ENCODE data around the gene WNT7B.
A peak's percentile ranks its signal among the peaks of the same experiment; 100 is the strongest.

WNT7B gene

GRCh38 chr22:45994491-45995404 lies 17.8 kb upstream of the WNT7B start:
- peaks cover 0 to 47% (median 39%) of the 10 kb centered on the region in 4 experiments for H3K4me1 ChIP-seq (ENCODE audit: control extremely low read depth in 1 of 4, control insufficient read depth in 4 of 4, insufficient read depth in 4 of 4, low read length in 3 of 4)
- DNase-seq, result peak in 2 of 3 donors; percentile 48 to 61
- no peak overlapping the region for H3K27ac ChIP-seq (ENCODE audit: insufficient read depth in 1 of 2, low read depth in 1 of 2, low read length in 2 of 2, poor library complexity in 1 of 2, severe bottlenecking in 2 of 2)
- H3K4me3 ChIP-seq (ENCODE audit: control insufficient read depth in 1 of 7, extremely low read depth in 1 of 7, insufficient read depth in 4 of 7, low read depth in 2 of 7, low read length in 6 of 7), result no peak overlapping the region
- WGBS (ENCODE audit: insufficient coverage), result 54% methylated on average over 21 of the region's 27 CpGs
- ChIA-PET CTCF (interaction anchor here (0.7 to 8.5 kb wide), 19 partner anchors 8 to 336 kb away, joined by 3 to 198 read pairs (median 4); no protein-coding TSS in a partner anchor), POLR2A (interaction anchor here (1.5 kb wide), 1 partner anchor 75 kb away, joined by 3 read pairs; no protein-coding TSS in a partner anchor)
- peaks cover 0 to 2% (median 0%) of the 10 kb centered on the region in 5 experiments for H3K27me3 ChIP-seq (replicated peaks in 2 of 5; ENCODE audit: control insufficient read depth in 4 of 5, insufficient read depth in 5 of 5, low read length in 4 of 5)
- no peaks in the 10 kb centered on the region for H3K36me3 ChIP-seq (ENCODE audit: control insufficient read depth in 4 of 4, insufficient read depth in 4 of 4, low read length in 3 of 4)
- no peaks in the 10 kb centered on the region for H3K9me3 ChIP-seq (ENCODE audit: control extremely low read depth in 1 of 5, control insufficient read depth in 4 of 5, insufficient read depth in 2 of 5, low read depth in 1 of 5, low read length in 4 of 5)

GRCh38 chr22:45993841-45994240 lies 16.9 kb upstream of the WNT7B start:
- Histone ChIP-seq H3K27me3 (replicated peaks in 2 of 5; ENCODE audit: control insufficient read depth in 4 of 5, insufficient read depth in 5 of 5, low read length in 4 of 5) (peaks cover 0 to 2% (median 0%) of the 10 kb centered on the region in 5 experiments), H3K36me3 (ENCODE audit: control insufficient read depth in 4 of 4, insufficient read depth in 4 of 4, low read length in 3 of 4) (no peaks in the 10 kb centered on the region), H3K9me3 (ENCODE audit: control extremely low read depth in 1 of 5, control insufficient read depth in 4 of 5, insufficient read depth in 2 of 5, low read depth in 1 of 5, low read length in 4 of 5) (no peaks in the 10 kb centered on the region), H3K4me1 (ENCODE audit: control extremely low read depth in 1 of 4, control insufficient read depth in 4 of 4, insufficient read depth in 4 of 4, low read length in 3 of 4) (peaks cover 0 to 45% (median 39%) of the 10 kb centered on the region in 4 experiments), H3K27ac (ENCODE audit: insufficient read depth in 1 of 2, low read depth in 1 of 2, low read length in 2 of 2, poor library complexity in 1 of 2, severe bottlenecking in 2 of 2) (no peak overlapping the region), H3K4me3 (ENCODE audit: control insufficient read depth in 1 of 7, extremely low read depth in 1 of 7, insufficient read depth in 4 of 7, low read depth in 2 of 7, low read length in 6 of 7) (no peak overlapping the region)
- ChIA-PET CTCF (interaction anchor here (0.8 to 8.5 kb wide), 12 partner anchors 9 to 337 kb away, joined by 3 to 198 read pairs (median 4); no protein-coding TSS in a partner anchor), POLR2A (no interaction called here)
- 17% methylated on average over 2 of the region's 2 CpGs for WGBS (ENCODE audit: insufficient coverage)
- peak in 1 of 3 donors; percentile 43 for DNase-seq

- no peak overlapping the region for H3K27ac ChIP-seq (ENCODE audit: insufficient read depth in 1 of 2, low read depth in 1 of 2, low read length in 2 of 2, poor library complexity in 1 of 2, severe bottlenecking in 2 of 2)
- WGBS (ENCODE audit: insufficient coverage), result 96% methylated on average over 3 of the region's 5 CpGs
Observed at GRCh38 chr22:45993143-45993692, 16.3 kb upstream of the WNT7B start.

GRCh38 chr22:45992737-45993136 lies 15.8 kb upstream of the WNT7B start:
- no peak overlapping the region for H3K27ac ChIP-seq (ENCODE audit: insufficient read depth in 1 of 2, low read depth in 1 of 2, low read length in 2 of 2, poor library complexity in 1 of 2, severe bottlenecking in 2 of 2)
- no peak overlapping the region for H3K4me3 ChIP-seq (ENCODE audit: control insufficient read depth in 1 of 7, extremely low read depth in 1 of 7, insufficient read depth in 4 of 7, low read depth in 2 of 7, low read length in 6 of 7)
- POLR2A ChIA-PET, result no interaction called here
- H3K36me3 ChIP-seq (ENCODE audit: control insufficient read depth in 4 of 4, insufficient read depth in 4 of 4, low read length in 3 of 4), result no peaks in the 10 kb centered on the region
- WGBS (ENCODE audit: insufficient coverage), result 100% methylated on average over 1 of the region's 3 CpGs
- H3K4me1 ChIP-seq (ENCODE audit: control extremely low read depth in 1 of 4, control insufficient read depth in 4 of 4, insufficient read depth in 4 of 4, low read length in 3 of 4), result peaks cover 0 to 36% (median 30%) of the 10 kb centered on the region in 4 experiments
- H3K27me3 ChIP-seq (replicated peaks in 2 of 5; ENCODE audit: control insufficient read depth in 4 of 5, insufficient read depth in 5 of 5, low read length in 4 of 5), result peaks cover 0 to 2% (median 0%) of the 10 kb centered on the region in 5 experiments
- peaks cover 0 to 2% (median 2%) of the 10 kb centered on the region in 5 experiments for H3K9me3 ChIP-seq (ENCODE audit: control extremely low read depth in 1 of 5, control insufficient read depth in 4 of 5, insufficient read depth in 2 of 5, low read depth in 1 of 5, low read length in 4 of 5)
- CTCF ChIA-PET, result interaction anchor here (1.5 to 3.8 kb wide), 3 partner anchors 21 to 129 kb away, joined by 4 to 18 read pairs (median 13); no protein-coding TSS in a partner anchor
- DNase-seq, result no peak

More at GRCh38 chr22:45993143-45993692, 16.3 kb upstream of the WNT7B start:
- DNase-seq, result no peak
- H3K4me1 ChIP-seq (ENCODE audit: control extremely low read depth in 1 of 4, control insufficient read depth in 4 of 4, insufficient read depth in 4 of 4, low read length in 3 of 4), result peaks cover 0 to 40% (median 35%) of the 10 kb centered on the region in 4 experiments
- H3K4me3 ChIP-seq (ENCODE audit: control insufficient read depth in 1 of 7, extremely low read depth in 1 of 7, insufficient read depth in 4 of 7, low read depth in 2 of 7, low read length in 6 of 7), result no peak overlapping the region
- CTCF ChIA-PET, result interaction anchor here (3.8 kb wide), 1 partner anchor 129 kb away, joined by 13 read pairs; no protein-coding TSS in a partner anchor
- no peaks in the 10 kb centered on the region for H3K9me3 ChIP-seq (ENCODE audit: control extremely low read depth in 1 of 5, control insufficient read depth in 4 of 5, insufficient read depth in 2 of 5, low read depth in 1 of 5, low read length in 4 of 5)
- H3K36me3 ChIP-seq (ENCODE audit: control insufficient read depth in 4 of 4, insufficient read depth in 4 of 4, low read length in 3 of 4), result no peaks in the 10 kb centered on the region
- H3K27me3 ChIP-seq (replicated peaks in 2 of 5; ENCODE audit: control insufficient read depth in 4 of 5, insufficient read depth in 5 of 5, low read length in 4 of 5), result peaks cover 0 to 2% (median 0%) of the 10 kb centered on the region in 5 experiments
- POLR2A ChIA-PET, result no interaction called here

- H3K27me3 ChIP-seq (replicated peaks in 2 of 5; ENCODE audit: control insufficient read depth in 4 of 5, insufficient read depth in 5 of 5, low read length in 4 of 5), result peaks cover 0 to 2% (median 0%) of the 10 kb centered on the region in 5 experiments
- ChIA-PET CTCF (interaction anchor here (0.8 to 3.8 kb wide), 8 partner anchors 10 to 131 kb away, joined by 3 to 18 read pairs (median 4); no protein-coding TSS in a partner anchor), POLR2A (interaction anchor here (0.6 kb wide), 1 partner anchor 243 kb away, joined by 4 read pairs; no protein-coding TSS in a partner anchor)
- H3K4me3 ChIP-seq (ENCODE audit: control insufficient read depth in 1 of 7, extremely low read depth in 1 of 7, insufficient read depth in 4 of 7, low read depth in 2 of 7, low read length in 6 of 7), result no peak overlapping the region
- no peaks in the 10 kb centered on the region for H3K36me3 ChIP-seq (ENCODE audit: control insufficient read depth in 4 of 4, insufficient read depth in 4 of 4, low read length in 3 of 4)
- WGBS (ENCODE audit: insufficient coverage), result 90% methylated on average over 2 of the region's 7 CpGs
- peaks cover 0 to 11% (median 5%) of the 10 kb centered on the region in 5 experiments for H3K9me3 ChIP-seq (ENCODE audit: control extremely low read depth in 1 of 5, control insufficient read depth in 4 of 5, insufficient read depth in 2 of 5, low read depth in 1 of 5, low read length in 4 of 5)
- no peak overlapping the region for H3K27ac ChIP-seq (ENCODE audit: insufficient read depth in 1 of 2, low read depth in 1 of 2, low read length in 2 of 2, poor library complexity in 1 of 2, severe bottlenecking in 2 of 2)
- DNase-seq, result no peak
- peaks cover 0 to 21% (median 15%) of the 10 kb centered on the region in 4 experiments for H3K4me1 ChIP-seq (ENCODE audit: control extremely low read depth in 1 of 4, control insufficient read depth in 4 of 4, insufficient read depth in 4 of 4, low read length in 3 of 4)
Observed at GRCh38 chr22:45991098-45991497, 14.1 kb upstream of the WNT7B start.

GRCh38 chr22:45987136-45987861 lies 10.3 kb upstream of the WNT7B start:
- DNase-seq, result no peak
- POLR2A ChIA-PET, result no interaction called here
- Histone ChIP-seq H3K36me3 (ENCODE audit: control insufficient read depth in 4 of 4, insufficient read depth in 4 of 4, low read length in 3 of 4) (no peaks in the 10 kb centered on the region), H3K4me3 (ENCODE audit: control insufficient read depth in 1 of 7, extremely low read depth in 1 of 7, insufficient read depth in 4 of 7, low read depth in 2 of 7, low read length in 6 of 7) (no peak overlapping the region), H3K27ac (ENCODE audit: insufficient read depth in 1 of 2, low read depth in 1 of 2, low read length in 2 of 2, poor library complexity in 1 of 2, severe bottlenecking in 2 of 2) (no peak overlapping the region), H3K9me3 (ENCODE audit: control extremely low read depth in 1 of 5, control insufficient read depth in 4 of 5, insufficient read depth in 2 of 5, low read depth in 1 of 5, low read length in 4 of 5) (peaks cover 0 to 22% (median 15%) of the 10 kb centered on the region in 5 experiments), H3K27me3 (replicated peaks in 2 of 5; ENCODE audit: control insufficient read depth in 4 of 5, insufficient read depth in 5 of 5, low read length in 4 of 5) (peaks cover 0 to 4% (median 0%) of the 10 kb centered on the region in 5 experiments), H3K4me1 (ENCODE audit: control extremely low read depth in 1 of 4, control insufficient read depth in 4 of 4, insufficient read depth in 4 of 4, low read length in 3 of 4) (no peaks in the 10 kb centered on the region)
- WGBS (ENCODE audit: insufficient coverage), result 88% methylated on average over 6 of the region's 7 CpGs
- CTCF ChIA-PET, result interaction anchor here (0.8 to 3.8 kb wide), 6 partner anchors 8 to 348 kb away, joined by 3 to 32 read pairs (median 4); no protein-coding TSS in a partner anchor
